ENCODE data around the gene STRADA. TPM values are rescaled to one million over a fixed set of nuclear protein-coding genes. Genes with fewer than 3 reads are reported as not detected.

The STRADA gene
- total RNA-seq, 4 donors from 2014 or later = 16.5 to 32.3 (median 22.4) TPM

DNA sequence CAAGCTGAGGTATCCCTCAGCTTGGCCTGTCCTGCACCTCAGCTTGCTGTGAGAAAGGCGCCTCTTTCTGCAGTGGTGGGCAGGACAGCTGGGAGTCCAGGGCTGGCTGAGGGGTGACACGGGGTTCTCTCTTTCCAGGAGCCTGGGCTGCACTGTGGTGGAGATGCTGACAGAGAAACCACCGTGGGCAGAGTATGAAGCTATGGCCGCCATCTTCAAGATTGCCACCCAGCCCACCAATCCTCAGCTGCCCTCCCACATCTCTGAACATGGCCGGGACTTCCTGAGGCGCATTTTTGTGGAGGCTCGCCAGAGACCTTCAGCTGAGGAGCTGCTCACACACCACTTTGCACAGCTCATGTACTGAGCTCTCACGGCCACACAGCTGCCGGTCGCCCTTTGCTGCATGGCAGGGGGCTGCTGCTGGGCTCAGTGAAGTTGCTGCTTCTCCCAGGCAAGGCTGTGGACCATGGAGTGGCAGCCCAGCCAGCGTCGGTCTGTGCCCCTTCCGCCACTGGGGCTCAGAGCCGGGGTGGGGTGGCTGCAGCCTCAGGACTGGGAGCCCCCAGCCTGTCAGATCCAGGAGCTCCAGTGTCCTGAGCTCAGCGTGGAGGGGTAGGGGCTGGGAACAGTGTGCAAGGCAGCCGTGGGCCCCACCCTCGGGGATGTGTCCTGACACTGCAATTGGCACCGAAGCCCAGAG, 48.0 kb downstream of the STRADA start:
- TF ChIP-seq, protein P1, sequence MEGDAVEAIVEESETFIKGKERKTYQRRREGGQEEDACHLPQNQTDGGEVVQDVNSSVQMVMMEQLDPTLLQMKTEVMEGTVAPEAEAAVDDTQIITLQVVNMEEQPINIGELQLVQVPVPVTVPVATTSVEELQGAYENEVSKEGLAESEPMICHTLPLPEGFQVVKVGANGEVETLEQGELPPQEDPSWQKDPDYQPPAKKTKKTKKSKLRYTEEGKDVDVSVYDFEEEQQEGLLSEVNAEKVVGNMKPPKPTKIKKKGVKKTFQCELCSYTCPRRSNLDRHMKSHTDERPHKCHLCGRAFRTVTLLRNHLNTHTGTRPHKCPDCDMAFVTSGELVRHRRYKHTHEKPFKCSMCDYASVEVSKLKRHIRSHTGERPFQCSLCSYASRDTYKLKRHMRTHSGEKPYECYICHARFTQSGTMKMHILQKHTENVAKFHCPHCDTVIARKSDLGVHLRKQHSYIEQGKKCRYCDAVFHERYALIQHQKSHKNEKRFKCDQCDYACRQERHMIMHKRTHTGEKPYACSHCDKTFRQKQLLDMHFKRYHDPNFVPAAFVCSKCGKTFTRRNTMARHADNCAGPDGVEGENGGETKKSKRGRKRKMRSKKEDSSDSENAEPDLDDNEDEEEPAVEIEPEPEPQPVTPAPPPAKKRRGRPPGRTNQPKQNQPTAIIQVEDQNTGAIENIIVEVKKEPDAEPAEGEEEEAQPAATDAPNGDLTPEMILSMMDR (IDR thresholded peaks at IDR 0.05) = no peak
- DNase-seq (ENCODE audit: low spot score) (no peak), ATAC-seq (ENCODE audit: low FRiP score) (no peak)

DNA sequence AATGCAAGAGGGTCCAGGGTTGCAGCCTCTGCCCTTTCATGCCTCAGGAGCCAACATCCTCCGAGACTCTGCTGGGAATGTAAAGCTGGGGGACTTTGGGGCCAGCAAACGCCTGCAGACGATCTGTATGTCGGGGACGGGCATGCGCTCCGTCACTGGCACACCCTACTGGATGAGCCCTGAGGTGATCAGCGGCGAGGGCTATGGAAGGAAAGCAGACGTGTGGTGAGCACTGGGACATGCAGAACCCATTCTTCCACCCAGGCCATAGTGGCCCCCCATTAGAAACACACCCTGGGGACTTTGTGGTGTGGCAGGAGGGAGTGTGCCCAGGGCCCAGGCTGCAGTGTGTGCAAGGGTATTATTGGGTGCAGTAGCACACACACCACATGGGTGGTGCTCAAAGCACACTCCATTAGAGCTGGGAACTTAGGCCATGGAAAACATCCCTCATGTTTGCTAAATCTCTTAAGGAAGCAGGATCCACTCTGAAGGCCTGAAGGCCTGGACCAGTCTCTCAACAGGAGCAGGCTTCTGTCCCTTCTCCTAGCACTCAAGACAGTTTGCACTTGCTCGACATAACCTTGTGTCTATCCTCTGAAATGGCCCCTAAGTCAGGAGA, 49.3 kb downstream of the STRADA start:
- TF ChIP-seq, protein P1 (IDR thresholded peaks at IDR 0.05) = no peak

DNA sequence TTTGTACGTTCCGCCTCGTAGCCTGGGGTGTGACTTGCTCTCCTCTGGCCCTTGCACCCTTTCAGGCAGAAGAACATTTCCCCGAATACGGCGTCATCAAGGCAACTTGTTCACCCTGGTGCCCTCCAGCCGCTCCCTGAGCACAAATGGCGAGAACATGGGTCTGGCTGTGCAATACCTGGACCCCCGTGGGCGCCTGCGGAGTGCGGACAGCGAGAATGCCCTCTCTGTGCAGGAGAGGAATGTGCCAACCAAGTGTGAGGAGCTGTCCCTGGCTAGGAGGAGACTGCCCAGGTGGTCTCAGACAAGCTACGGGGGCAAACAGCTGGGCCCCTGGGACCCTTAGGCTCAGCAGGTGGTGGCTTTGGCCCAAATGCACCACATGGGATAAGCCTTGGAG, 52.1 kb downstream of the STRADA start:
- TF ChIP-seq, protein P1 (IDR thresholded peaks at IDR 0.05) = no peak
- ATAC-seq (ENCODE audit: low FRiP score) = no peak
- no peak for DNase-seq (ENCODE audit: low spot score)

More for the DNA sequence above, 49.3 kb downstream of the STRADA start:
- no peak for ATAC-seq (ENCODE audit: low FRiP score)
- DNase-seq (ENCODE audit: low spot score) = no peak

DNA sequence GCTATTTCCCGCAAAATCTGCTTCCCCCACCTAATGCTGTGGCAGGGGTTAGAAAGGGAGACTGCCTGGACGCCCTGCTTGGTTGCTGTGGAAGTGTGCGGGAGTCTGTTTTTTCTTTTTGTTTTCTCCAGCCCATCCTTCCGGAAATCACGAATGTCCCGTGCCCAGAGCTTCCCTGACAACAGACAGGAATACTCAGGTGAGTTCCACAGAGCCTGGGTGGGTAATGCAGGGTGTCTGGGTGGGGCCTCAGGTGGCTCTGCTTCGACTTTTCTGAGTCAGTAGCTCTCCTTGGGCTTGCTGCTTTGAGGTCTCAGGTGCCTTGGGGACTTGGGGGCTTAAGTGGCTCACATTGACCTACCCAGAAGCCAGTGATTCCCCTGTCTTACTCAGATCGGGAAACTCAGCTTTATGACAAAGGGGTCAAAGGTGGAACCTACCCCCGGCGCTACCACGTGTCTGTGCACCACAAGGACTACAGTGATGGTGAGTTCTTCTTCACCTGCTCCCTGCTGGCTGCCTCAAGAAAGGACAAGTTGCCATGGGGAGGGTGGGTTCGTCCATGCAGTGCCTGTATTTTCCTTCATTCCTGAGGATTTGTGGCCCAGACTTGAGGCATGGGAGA, 53.1 kb downstream of the STRADA start:
- TF ChIP-seq, protein P1 (IDR thresholded peaks at IDR 0.05) = no peak

DNA sequence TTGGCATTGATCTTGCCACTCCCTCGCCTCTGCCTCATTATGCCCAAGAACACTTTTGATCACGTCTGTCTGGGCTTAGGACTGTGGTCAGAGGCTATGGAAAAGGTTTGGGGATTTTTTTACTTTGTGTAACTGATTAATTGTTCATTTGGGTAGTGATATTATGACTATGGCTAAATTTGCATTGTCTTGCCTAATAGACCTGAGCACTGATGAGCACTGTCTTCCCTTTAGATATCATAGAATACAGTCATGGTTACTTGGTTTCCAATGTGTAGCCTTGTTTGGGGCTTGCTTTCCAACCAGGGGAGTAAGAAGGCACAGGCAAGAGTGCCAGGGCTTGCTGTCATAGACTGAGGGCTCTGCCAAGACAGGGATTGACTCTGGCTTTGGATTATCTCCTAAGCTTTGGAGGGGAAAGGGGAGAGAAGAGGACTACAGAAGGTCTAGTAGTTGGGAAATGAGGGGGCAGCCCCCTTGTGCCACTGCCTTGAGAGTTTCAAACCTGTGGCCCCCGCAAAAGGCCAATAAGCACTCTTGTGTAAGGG, 55.4 kb downstream of the STRADA start:
- TF ChIP-seq, protein P1 (IDR thresholded peaks at IDR 0.05) = no peak
- DNase-seq (ENCODE audit: low spot score) = no peak
- peak; percentile 16 for ATAC-seq (ENCODE audit: low FRiP score)

More for the DNA sequence above, 53.1 kb downstream of the STRADA start:
- ATAC-seq (ENCODE audit: low FRiP score) (no peak), DNase-seq (ENCODE audit: low spot score) (no peak)

DNA sequence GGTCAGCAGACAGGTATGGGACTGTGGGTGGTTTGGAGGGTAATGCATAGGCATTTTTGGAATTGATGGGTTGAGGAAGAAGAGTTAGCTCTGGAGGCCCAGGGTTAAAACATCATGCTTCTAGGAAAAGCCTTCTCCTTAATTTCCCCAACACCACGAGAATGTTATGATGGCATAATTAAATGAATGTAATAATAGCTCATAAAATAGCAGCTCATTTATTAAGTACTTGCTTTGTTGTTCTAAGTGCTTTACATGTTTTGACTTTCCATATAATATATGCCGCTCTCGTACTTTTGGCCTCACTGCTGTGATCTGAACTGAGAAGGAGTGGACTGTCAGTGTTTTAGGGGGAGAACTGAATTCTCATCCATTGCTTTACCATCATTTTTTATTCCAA, 56.0 kb downstream of the STRADA start:
- TF ChIP-seq, protein P1 (IDR thresholded peaks at IDR 0.05) = no peak
- DNase-seq (ENCODE audit: low spot score) = no peak
- ATAC-seq (ENCODE audit: low FRiP score) = no peak
